ENCODE measurements around the gene HOXB3.

The HOXB3 gene

GRCh38 chr17:48588528-48588927 is 1.5 kb downstream of the HOXB3 start:
- DNase-seq: no peak

GRCh38 chr17:48588074-48588415 is 2.0 kb downstream of the HOXB3 start:
- DNase-seq: no peak

GRCh38 chr17:48587276-48588073 is 2.6 kb downstream of the HOXB3 start:
- no peak for DNase-seq

DNA sequence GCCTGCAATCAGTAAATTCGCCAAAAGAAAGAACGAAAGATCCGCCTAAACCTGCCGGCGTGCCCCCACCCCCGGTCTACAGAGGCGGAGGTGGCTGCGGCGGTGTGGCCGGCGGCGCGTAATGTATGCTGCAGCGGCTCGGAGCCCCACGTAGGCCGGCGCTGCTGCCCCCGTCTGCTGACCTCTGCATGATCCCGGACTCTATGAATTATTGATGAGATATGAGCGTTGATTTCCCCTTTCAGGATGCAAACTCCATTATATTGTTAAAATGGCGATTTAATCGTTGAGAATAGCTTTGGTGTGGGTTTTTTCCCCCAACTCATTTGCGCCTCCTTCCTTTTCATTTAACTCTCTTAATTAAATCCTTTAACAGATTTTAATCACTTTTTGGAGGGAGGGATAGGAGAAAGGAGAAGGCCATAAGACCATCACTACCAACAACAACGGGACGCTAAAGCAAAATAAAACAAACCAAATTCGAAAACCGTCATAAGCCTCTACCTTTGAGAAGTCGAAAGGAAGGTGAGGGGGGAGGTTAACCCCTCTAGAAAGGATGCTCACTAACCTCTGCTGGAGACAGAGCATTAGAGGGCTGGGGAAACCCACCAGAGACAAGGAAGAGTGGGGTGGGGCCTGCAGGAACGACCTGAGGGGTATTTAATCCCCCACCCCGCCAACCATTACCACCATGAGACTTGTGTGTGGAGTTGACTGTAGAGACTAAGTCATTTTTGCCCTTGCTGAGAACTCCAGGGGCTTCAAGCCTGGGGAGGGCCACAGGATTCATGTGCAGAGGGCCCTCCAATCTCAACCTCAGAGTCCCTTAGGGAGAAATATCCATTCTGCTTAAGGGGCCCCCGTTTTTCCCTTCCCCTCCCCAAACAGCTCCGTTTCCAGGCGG is 3.4 kb downstream of the HOXB3 start:
- no peak for DNase-seq

GRCh38 chr17:48584223-48584741 is 5.8 kb downstream of the HOXB3 start:
- no peak for DNase-seq

GRCh38 chr17:48583708-48584222 is 6.3 kb downstream of the HOXB3 start:
- no peak for DNase-seq

GRCh38 chr17:48582750-48583069 is 7.3 kb downstream of the HOXB3 start:
- DNase-seq: no peak

DNA sequence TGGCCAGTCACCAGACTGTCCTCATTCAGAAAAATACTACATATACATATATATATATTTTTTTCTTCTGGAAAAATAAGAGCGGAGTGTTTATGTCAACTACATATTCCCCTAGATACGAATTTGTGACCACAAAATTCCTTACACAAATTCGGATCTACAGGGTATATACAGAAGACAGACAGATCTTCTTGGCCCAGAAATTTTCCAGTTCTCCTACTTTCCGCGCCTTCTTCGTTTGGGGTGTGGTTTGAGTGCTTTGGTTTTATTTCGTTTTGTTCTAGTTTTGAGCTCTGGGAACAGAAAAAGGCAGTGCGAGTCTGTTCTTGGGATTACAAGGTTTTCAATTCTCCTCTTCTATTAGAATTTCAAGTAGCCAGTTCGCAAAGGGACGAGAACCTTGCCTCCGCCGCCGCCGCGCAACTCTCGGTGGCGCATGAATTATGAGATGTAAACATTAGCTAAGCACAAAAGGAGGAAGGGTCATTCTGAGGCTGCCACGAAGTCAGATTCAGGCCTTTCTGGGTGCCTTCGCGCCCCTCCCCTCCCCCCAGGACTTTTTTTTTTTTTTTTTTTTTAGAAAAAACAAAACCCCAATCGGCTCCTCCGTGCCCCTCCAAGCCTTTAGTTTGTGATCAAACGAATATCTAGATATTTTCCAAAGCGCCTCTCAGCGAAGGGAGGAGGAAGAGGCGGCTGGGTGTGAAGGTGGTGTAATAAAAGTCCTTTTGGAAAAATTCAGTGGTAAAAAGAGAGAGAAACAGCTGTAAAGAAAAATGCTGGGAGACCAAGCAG is 10.1 kb downstream of the HOXB3 start:
- DNase-seq: no peak

DNA sequence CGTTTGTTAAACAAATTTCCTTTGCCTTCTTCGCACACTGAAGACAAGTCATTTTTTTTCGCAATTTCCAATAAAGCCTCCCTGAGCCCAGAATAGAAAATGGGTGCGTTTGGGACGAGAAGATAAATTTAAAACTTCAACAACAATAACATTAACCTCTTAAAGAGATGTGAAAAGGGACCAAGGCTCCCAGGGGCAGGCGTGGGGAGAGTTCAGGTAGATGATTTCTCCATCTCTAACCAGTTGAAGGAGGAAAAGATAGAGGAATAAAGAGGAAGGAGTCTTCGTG is 10.6 kb downstream of the HOXB3 start:
- no peak for DNase-seq

- DNase-seq: no peak
Measured at GRCh38 chr17:48578616-48579470, 11.2 kb downstream of the HOXB3 start.

GRCh38 chr17:48577946-48578615 is 12.0 kb downstream of the HOXB3 start, which contains the start of gene HOXB4:
Gene HOXB4 (minus strand): TSS chr17:48578350. CDS start chr17:48578319, 31 bp downstream.
- DNase-seq: peak in 1 of 58 donors; percentile 2

GRCh38 chr17:48577330-48577945 is 12.6 kb downstream of the HOXB3 start:
- DNase-seq: no peak

GRCh38 chr17:48576479-48577309 is 13.3 kb downstream of the HOXB3 start:
- DNase-seq: no peak

- no peak for DNase-seq
Measured at GRCh38 chr17:48575673-48576478, 14.2 kb downstream of the HOXB3 start.

DNA sequence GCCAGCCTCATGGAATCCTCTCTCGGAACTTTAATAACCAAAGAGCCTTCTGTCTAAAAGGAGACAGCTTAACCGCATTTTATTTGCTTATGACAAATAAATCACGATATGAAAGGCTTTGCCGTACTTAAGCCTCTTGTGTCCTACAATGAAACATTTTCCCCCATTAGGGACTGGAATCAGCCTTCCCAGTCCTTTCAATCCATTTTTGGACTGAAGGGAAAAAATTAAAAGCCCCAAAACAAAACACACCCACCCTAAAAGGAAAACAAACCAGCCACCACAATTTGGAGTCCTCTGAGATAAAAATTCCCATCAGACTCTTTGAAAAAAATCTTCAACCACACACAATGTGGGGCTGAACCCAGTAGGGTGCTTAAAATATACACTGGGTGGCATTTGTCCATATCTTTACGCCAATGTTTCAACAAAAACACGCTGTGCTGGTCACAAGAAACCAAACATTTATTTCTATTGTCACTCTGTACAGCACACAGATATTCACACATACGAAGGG is 14.9 kb downstream of the HOXB3 start:
- no peak for DNase-seq

GRCh38 chr17:48574505-48575065 is 15.5 kb downstream of the HOXB3 start:
- DNase-seq: no peak

DNA sequence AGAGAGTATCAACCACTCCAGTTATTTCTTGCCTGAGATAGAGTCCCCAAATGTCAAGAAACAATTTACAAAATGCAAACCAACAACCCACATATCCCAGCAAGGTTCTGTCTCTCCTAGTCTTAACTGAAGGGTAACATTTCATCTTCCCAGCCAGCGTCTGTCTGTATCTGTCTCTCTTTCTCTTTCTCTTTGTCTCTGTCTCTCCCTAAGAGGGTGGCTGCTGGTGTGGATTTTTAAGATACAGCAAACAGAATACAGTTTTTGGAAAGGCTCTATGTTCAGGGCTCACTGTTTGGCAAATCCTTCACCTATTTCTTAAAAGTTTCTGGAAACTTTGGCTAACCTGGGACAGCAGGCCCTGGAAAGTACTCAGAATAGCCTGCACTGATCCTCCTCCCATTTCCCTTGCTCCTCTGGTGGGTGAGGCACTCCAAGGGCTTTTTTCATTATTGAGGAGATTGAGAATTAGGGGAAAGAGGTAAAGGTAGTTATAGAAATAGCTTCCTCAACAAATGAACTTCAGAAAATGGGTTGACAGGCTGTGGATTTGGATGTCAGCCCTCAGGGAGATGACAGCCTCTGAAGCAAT is 18.1 kb downstream of the HOXB3 start:
- DNase-seq: no peak
